Measurements from ENCODE around the gene PALLD. TPM values are rescaled to one million over a fixed set of nuclear protein-coding genes. Genes with fewer than 3 reads are reported as not detected.

Gene PALLD
- total and polyA plus RNA-seq, 7 donors, result 40.7 to 1,991 (median 1,233) TPM

- Histone ChIP-seq H3K27ac (no peak overlapping the region), H3K4me1 (peaks cover 0 to 11% (median 2%) of the 10 kb centered on the region in 4 donors), H3K9me3 (no peaks in the 10 kb centered on the region), H3K4me3 (no peak overlapping the region), H3K27me3 (no peaks in the 10 kb centered on the region), H3K36me3 (no peaks in the 10 kb centered on the region)
- WGBS, 2 donors, result 95% methylated on average over 2 of the region's 2 CpGs
- TF ChIP-seq POLR2A (IDR thresholded peaks at IDR 0.05) (no peak), EP300 (IDR thresholded peaks at IDR 0.05) (no peak), POLR2AphosphoS5 (IDR thresholded peaks at IDR 0.05) (no peak)
- TF ChIP-seq, protein P1, sequence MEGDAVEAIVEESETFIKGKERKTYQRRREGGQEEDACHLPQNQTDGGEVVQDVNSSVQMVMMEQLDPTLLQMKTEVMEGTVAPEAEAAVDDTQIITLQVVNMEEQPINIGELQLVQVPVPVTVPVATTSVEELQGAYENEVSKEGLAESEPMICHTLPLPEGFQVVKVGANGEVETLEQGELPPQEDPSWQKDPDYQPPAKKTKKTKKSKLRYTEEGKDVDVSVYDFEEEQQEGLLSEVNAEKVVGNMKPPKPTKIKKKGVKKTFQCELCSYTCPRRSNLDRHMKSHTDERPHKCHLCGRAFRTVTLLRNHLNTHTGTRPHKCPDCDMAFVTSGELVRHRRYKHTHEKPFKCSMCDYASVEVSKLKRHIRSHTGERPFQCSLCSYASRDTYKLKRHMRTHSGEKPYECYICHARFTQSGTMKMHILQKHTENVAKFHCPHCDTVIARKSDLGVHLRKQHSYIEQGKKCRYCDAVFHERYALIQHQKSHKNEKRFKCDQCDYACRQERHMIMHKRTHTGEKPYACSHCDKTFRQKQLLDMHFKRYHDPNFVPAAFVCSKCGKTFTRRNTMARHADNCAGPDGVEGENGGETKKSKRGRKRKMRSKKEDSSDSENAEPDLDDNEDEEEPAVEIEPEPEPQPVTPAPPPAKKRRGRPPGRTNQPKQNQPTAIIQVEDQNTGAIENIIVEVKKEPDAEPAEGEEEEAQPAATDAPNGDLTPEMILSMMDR (IDR thresholded peaks at IDR 0.05), result no peak
- intact Hi-C loops (cut with DNase I), result no loop called here
- no peak for DNase-seq
These were observed 78.6 kb downstream of the PALLD start for GRCh38 chr4:168575473-168575872.

DNA sequence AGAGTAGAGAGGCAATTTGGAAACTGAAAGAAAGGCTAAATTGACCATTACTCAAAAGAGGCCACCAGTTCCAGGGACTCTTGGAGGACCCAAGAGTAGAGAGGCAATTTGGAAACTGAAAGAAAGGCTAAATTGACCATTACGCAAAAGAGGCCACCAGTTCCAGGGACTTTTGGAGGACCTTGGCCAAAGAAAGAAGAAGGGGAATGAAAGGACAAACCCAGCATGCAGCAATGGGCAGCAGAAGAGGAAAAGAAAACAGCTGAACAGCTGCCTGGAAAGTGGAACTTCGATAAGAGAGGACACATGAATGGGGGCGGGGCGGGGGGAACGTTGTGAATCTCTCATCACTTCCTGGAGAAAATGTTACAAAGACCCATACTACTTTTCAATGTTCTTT is 80.8 kb downstream of the PALLD start:
- intact Hi-C loops (cut with DNase I), result no loop called here
- Histone ChIP-seq H3K27me3 (no peaks in the 10 kb centered on the region), H3K9me3 (no peaks in the 10 kb centered on the region), H3K36me3 (no peaks in the 10 kb centered on the region), H3K27ac (no peak overlapping the region), H3K4me3 (no peak overlapping the region), H3K4me1 (peaks cover 0 to 6% (median 0%) of the 10 kb centered on the region in 4 donors)
- 74 to 76% methylated on average over 5 of the region's 5 CpGs for WGBS, 2 donors
- DNase-seq, result no peak
- TF ChIP-seq EP300 (IDR thresholded peaks at IDR 0.05), result no peak
- no peak for TF ChIP-seq POLR2A (IDR thresholded peaks at IDR 0.05)
- TF ChIP-seq, protein P1 (IDR thresholded peaks at IDR 0.05), result no peak

DNA sequence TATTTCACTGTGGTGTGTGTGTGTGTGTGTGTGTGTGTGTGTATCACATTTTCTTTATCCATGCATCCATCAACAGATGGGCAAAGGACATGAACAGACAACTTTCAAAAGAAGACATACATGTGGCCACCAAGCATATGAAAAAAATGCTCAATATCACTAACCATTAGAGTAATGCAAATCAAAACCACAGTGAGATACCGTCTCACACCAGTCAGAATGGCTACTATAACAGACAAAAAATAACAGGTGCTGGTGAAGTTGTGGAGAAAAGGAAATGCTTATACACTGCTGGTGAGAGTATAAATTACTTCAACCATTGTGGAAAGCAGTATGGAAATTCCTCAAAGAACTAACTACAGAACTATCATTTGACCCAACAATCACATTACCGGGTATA is 83.4 kb downstream of the PALLD start:
- Histone ChIP-seq H3K36me3 (no peaks in the 10 kb centered on the region), H3K4me1 (peaks cover 0 to 3% (median 1%) of the 10 kb centered on the region in 4 donors), H3K9me3 (no peaks in the 10 kb centered on the region), H3K4me3 (no peak overlapping the region), H3K27ac (no peak overlapping the region), H3K27me3 (no peaks in the 10 kb centered on the region)
- WGBS, 2 donors, result 95 to 96% methylated on average over 2 of the region's 2 CpGs
- no peak for DNase-seq
- intact Hi-C loops (cut with DNase I), result loop anchor here (10.0 kb wide), 3 partner anchors 235 to 425 kb away; no protein-coding TSS in a partner anchor
- TF ChIP-seq, protein P1 (IDR thresholded peaks at IDR 0.05), result no peak
- no peak for TF ChIP-seq EP300 (IDR thresholded peaks at IDR 0.05)
- no peak for TF ChIP-seq POLR2AphosphoS5 (IDR thresholded peaks at IDR 0.05)
- TF ChIP-seq POLR2A (IDR thresholded peaks at IDR 0.05), result no peak

DNA sequence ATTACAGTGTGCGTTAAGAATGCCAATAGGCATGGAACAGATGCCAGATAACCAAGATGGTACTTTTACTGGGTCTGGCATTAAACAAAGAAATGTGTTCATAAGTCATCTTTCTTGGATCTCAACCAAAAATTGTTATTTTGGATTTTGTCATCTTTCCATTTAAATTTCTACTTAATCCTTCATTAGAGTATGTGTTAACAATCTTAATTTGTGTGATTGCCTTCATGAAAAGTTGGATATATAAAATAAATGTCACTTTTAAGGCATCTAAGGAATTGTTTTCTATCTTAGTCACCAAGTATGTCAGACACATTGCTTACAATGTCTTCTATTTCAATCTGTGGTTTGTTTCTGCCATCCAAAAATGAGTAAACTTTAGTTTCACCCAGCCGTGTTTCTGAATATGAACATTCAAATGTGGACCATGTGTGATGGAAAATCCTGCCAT is 87.5 kb downstream of the PALLD start:
- WGBS, 2 donors, result 82 to 86% methylated on average over 2 of the region's 2 CpGs
- Histone ChIP-seq H3K9me3 (no peaks in the 10 kb centered on the region), H3K4me3 (no peak overlapping the region), H3K36me3 (no peaks in the 10 kb centered on the region), H3K4me1 (peaks cover 0 to 41% (median 29%) of the 10 kb centered on the region in 4 donors), H3K27me3 (no peaks in the 10 kb centered on the region), H3K27ac (no peak overlapping the region)
- intact Hi-C loops (cut with DNase I), result loop anchor here (2.0 to 10.0 kb wide), 4 partner anchors 230 to 420 kb away; no protein-coding TSS in a partner anchor
- no peak for DNase-seq
- TF ChIP-seq POLR2AphosphoS5 (IDR thresholded peaks at IDR 0.05) (no peak), EP300 (IDR thresholded peaks at IDR 0.05) (no peak), POLR2A (IDR thresholded peaks at IDR 0.05) (no peak)
- TF ChIP-seq, protein P1 (IDR thresholded peaks at IDR 0.05), result no peak

All from sigmoid colon (tissue), 7 donors.